ENCODE results near the gene DNAH10. TPM values are rescaled to one million over a fixed set of nuclear protein-coding genes. Genes with fewer than 3 reads are reported as not detected.

Gene DNAH10
- total RNA-seq, 1 experiment from 2014 or later: 0.09 TPM

DNA sequence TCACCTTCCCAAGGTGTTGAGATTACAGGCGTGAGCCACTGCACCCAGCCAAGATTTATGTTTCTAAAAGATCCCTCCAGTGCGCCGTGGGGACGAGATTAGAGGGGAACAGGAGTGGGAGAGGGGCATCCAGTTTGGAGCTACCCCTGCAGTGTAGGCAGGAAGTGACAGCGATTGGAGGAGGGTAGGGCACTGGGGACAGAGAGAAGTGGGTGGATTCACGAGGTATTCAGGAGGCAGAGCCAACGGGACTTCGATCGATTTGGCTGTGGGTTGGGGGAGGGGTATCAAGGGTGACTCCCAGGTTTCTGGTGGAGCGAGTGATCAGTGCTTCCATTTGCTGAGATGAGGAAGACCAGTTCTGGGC lies 128.4 kb downstream of the DNAH10 start:
- no peak for ATAC-seq
- TF ChIP-seq NFYB (CRISPR knock-in tag; conservative IDR thresholded peaks at IDR 0.05; ENCODE audit: low read depth) (no peak), ZNF232 (CRISPR knock-in tag; IDR thresholded peaks at IDR 0.05) (no peak), ETV6 (CRISPR knock-in tag; IDR thresholded peaks at IDR 0.05) (no peak), NR2C2 (CRISPR knock-in tag; IDR thresholded peaks at IDR 0.05) (no peak), ESRRA (CRISPR knock-in tag; IDR thresholded peaks at IDR 0.05; ENCODE audit: borderline replicate concordance) (no peak), SMAD4 (CRISPR knock-in tag; IDR thresholded peaks at IDR 0.05) (no peak), GABPB1 (CRISPR knock-in tag; IDR thresholded peaks at IDR 0.05) (no peak), SP1 (CRISPR knock-in tag; conservative IDR thresholded peaks at IDR 0.05) (no peak)
- TF ChIP-seq, protein P1, sequence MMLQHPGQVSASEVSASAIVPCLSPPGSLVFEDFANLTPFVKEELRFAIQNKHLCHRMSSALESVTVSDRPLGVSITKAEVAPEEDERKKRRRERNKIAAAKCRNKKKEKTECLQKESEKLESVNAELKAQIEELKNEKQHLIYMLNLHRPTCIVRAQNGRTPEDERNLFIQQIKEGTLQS (CRISPR knock-in tag; conservative IDR thresholded peaks at IDR 0.05): no peak
- TF ChIP-seq, protein P2, sequence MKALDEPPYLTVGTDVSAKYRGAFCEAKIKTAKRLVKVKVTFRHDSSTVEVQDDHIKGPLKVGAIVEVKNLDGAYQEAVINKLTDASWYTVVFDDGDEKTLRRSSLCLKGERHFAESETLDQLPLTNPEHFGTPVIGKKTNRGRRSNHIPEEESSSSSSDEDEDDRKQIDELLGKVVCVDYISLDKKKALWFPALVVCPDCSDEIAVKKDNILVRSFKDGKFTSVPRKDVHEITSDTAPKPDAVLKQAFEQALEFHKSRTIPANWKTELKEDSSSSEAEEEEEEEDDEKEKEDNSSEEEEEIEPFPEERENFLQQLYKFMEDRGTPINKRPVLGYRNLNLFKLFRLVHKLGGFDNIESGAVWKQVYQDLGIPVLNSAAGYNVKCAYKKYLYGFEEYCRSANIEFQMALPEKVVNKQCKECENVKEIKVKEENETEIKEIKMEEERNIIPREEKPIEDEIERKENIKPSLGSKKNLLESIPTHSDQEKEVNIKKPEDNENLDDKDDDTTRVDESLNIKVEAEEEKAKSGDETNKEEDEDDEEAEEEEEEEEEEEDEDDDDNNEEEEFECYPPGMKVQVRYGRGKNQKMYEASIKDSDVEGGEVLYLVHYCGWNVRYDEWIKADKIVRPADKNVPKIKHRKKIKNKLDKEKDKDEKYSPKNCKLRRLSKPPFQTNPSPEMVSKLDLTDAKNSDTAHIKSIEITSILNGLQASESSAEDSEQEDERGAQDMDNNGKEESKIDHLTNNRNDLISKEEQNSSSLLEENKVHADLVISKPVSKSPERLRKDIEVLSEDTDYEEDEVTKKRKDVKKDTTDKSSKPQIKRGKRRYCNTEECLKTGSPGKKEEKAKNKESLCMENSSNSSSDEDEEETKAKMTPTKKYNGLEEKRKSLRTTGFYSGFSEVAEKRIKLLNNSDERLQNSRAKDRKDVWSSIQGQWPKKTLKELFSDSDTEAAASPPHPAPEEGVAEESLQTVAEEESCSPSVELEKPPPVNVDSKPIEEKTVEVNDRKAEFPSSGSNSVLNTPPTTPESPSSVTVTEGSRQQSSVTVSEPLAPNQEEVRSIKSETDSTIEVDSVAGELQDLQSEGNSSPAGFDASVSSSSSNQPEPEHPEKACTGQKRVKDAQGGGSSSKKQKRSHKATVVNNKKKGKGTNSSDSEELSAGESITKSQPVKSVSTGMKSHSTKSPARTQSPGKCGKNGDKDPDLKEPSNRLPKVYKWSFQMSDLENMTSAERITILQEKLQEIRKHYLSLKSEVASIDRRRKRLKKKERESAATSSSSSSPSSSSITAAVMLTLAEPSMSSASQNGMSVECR (CRISPR knock-in tag; IDR thresholded peaks at IDR 0.05; ENCODE audit: borderline replicate concordance): no peak
- CTCF ChIA-PET: interaction anchor here (0.6 to 2.0 kb wide), 4 partner anchors 9 to 95 kb away, joined by 3 to 12 read pairs (median 4); no protein-coding TSS in a partner anchor
- Mint-ChIP-seq H3K36me3 (no peaks in the 10 kb centered on the region), H3K27me3 (ENCODE audit: low read depth) (peaks cover 2% of the 10 kb centered on the region; the same call in 1 of the 2 replicates), H3K9me3 (peaks cover under 1% of the 10 kb centered on the region; the same call in 1 of the 2 replicates), H3K4me3 (no peak overlapping the region), H3K4me1 (peaks cover 12% of the 10 kb centered on the region), H3K27ac (no peak overlapping the region)
- POLR2A ChIA-PET: no interaction called here
- DNase-seq (ENCODE audit: low spot score): no peak

DNA sequence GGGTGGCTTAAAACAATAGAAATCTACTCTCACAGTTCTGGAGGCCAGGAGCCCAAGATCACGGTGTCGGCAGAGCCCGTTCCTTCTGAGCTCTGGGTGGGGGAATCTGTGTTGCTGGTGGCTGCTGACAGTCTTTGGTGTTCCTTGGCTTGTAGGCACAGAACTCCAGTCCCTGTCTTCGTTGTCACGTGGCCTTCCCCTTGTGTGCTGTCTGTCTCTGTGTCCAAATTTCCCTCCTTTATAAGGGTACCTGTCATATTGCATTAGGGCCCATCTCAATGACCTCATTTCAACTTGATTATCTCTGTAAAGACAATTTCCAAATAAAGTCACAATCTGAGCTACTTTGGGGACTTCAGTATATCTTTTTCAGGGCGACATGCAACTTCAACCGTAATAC lies 128.9 kb downstream of the DNAH10 start:
- Mint-ChIP-seq H3K36me3 (no peaks in the 10 kb centered on the region), H3K4me1 (peaks cover 12% of the 10 kb centered on the region), H3K9me3 (no peaks in the 10 kb centered on the region), H3K27me3 (ENCODE audit: low read depth) (peaks cover 2% of the 10 kb centered on the region; the same call in 1 of the 2 replicates), H3K4me3 (no peak overlapping the region), H3K27ac (no peak overlapping the region)
- no peak for ATAC-seq
- DNase-seq (ENCODE audit: low spot score): no peak
- TF ChIP-seq, protein P3, sequence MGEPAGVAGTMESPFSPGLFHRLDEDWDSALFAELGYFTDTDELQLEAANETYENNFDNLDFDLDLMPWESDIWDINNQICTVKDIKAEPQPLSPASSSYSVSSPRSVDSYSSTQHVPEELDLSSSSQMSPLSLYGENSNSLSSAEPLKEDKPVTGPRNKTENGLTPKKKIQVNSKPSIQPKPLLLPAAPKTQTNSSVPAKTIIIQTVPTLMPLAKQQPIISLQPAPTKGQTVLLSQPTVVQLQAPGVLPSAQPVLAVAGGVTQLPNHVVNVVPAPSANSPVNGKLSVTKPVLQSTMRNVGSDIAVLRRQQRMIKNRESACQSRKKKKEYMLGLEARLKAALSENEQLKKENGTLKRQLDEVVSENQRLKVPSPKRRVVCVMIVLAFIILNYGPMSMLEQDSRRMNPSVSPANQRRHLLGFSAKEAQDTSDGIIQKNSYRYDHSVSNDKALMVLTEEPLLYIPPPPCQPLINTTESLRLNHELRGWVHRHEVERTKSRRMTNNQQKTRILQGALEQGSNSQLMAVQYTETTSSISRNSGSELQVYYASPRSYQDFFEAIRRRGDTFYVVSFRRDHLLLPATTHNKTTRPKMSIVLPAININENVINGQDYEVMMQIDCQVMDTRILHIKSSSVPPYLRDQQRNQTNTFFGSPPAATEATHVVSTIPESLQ (CRISPR knock-in tag; IDR thresholded peaks at IDR 0.05): no peak
- TF ChIP-seq, protein P1 (CRISPR knock-in tag; conservative IDR thresholded peaks at IDR 0.05): no peak
- TF ChIP-seq, protein P4, sequence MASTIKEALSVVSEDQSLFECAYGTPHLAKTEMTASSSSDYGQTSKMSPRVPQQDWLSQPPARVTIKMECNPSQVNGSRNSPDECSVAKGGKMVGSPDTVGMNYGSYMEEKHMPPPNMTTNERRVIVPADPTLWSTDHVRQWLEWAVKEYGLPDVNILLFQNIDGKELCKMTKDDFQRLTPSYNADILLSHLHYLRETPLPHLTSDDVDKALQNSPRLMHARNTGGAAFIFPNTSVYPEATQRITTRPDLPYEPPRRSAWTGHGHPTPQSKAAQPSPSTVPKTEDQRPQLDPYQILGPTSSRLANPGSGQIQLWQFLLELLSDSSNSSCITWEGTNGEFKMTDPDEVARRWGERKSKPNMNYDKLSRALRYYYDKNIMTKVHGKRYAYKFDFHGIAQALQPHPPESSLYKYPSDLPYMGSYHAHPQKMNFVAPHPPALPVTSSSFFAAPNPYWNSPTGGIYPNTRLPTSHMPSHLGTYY (CRISPR knock-in tag; IDR thresholded peaks at IDR 0.05): no peak
- TF ChIP-seq, protein P5, sequence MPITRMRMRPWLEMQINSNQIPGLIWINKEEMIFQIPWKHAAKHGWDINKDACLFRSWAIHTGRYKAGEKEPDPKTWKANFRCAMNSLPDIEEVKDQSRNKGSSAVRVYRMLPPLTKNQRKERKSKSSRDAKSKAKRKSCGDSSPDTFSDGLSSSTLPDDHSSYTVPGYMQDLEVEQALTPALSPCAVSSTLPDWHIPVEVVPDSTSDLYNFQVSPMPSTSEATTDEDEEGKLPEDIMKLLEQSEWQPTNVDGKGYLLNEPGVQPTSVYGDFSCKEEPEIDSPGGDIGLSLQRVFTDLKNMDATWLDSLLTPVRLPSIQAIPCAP (CRISPR knock-in tag; IDR thresholded peaks at IDR 0.05): no peak
- TF ChIP-seq ZBTB21 (CRISPR knock-in tag; IDR thresholded peaks at IDR 0.05; ENCODE audit: borderline replicate concordance) (no peak), FOXJ3 (CRISPR knock-in tag; IDR thresholded peaks at IDR 0.05; ENCODE audit: borderline replicate concordance) (no peak), ZNF219 (CRISPR knock-in tag; IDR thresholded peaks at IDR 0.05; ENCODE audit: borderline replicate concordance) (no peak), ELF4 (CRISPR knock-in tag; IDR thresholded peaks at IDR 0.05; ENCODE audit: low read depth) (no peak), ZNF138 (CRISPR knock-in tag; conservative IDR thresholded peaks at IDR 0.05) (no peak), ZNF121 (CRISPR knock-in tag; IDR thresholded peaks at IDR 0.05) (no peak), HMGA2 (CRISPR knock-in tag; IDR thresholded peaks at IDR 0.05) (no peak)
- TF ChIP-seq, protein P6, sequence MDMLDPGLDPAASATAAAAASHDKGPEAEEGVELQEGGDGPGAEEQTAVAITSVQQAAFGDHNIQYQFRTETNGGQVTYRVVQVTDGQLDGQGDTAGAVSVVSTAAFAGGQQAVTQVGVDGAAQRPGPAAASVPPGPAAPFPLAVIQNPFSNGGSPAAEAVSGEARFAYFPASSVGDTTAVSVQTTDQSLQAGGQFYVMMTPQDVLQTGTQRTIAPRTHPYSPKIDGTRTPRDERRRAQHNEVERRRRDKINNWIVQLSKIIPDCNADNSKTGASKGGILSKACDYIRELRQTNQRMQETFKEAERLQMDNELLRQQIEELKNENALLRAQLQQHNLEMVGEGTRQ (CRISPR knock-in tag; IDR thresholded peaks at IDR 0.05): no peak
- ChIA-PET POLR2A (no interaction called here), CTCF (interaction anchor here (0.6 to 2.0 kb wide), 3 partner anchors 14 to 94 kb away, joined by 3 to 12 read pairs (median 4); no protein-coding TSS in a partner anchor)
